Smooth muscle cell (in vitro differentiated cells): ENCODE data around the gene TMCC3. TPM values are rescaled to one million over a fixed set of nuclear protein-coding genes. Genes with fewer than 3 reads are reported as not detected.

Source experiments
- DNase-seq: peaks from one replicate; lab custom pipeline; 2025; ENCODE audit not compliant: unreplicated experiment; lab: John Stamatoyannopoulos, UW
- H2AFZ ChIP-seq: fragments of 200-600 bp; sonication (generic); 2 replicates; pipeline ENCODE4 v1.6.0; 2016; ENCODE audit warnings: antibody characterized with exemption, low read depth, mild to moderate bottlenecking
- H3F3A ChIP-seq: fragments of 200-600 bp; sonication (generic); 2 replicates; pipeline ENCODE4 v1.6.0; 2017; ENCODE audit warnings: antibody characterized with exemption, low read depth
- H3K27ac ChIP-seq: fragments of 200-600 bp; sonication (generic); 2 replicates; pipeline ENCODE4 v1.5.1; 2016; ENCODE audit warnings: low read depth, mild to moderate bottlenecking
- H3K27me3 ChIP-seq: fragments of 200-600 bp; sonication (generic); 2 replicates; pipeline ENCODE4 v1.6.1; 2016; ENCODE audit warnings: low read depth, mild to moderate bottlenecking
- H3K36me3 ChIP-seq: fragments of 200-600 bp; sonication (generic); 2 replicates; pipeline ENCODE4 v1.5.1; 2016; ENCODE audit warnings: low read depth
- H3K4me1 ChIP-seq: fragments of 200-600 bp; sonication (generic); 2 replicates; pipeline ENCODE4 v1.5.1; 2016; ENCODE audit warnings: low read depth
- H3K4me2 ChIP-seq: fragments of 200-600 bp; sonication (generic); 2 replicates; pipeline ENCODE4 v1.6.0; 2016; ENCODE audit warnings: mild to moderate bottlenecking
- H3K4me3 ChIP-seq: fragments of 200-600 bp; sonication (generic); 2 replicates; pipeline ENCODE4 v1.5.1; 2016; ENCODE audit warnings: mild to moderate bottlenecking
- H3K79me2 ChIP-seq: fragments of 200-600 bp; sonication (generic); 2 replicates; pipeline ENCODE4 v1.6.0; 2016; ENCODE audit warnings: low read depth, mild to moderate bottlenecking
- H3K9ac ChIP-seq: fragments of 200-600 bp; sonication (generic); 2 replicates; pipeline ENCODE4 v1.6.0; 2016; ENCODE audit warnings: low read depth
- H3K9me3 ChIP-seq: fragments of 200-600 bp; sonication (generic); replicated peaks from 2 replicates; pipeline ENCODE4 v1.5.1; 2016; ENCODE audit warnings: low read depth
- H4K20me1 ChIP-seq: fragments of 200-600 bp; sonication (generic); 2 replicates; pipeline ENCODE4 v1.6.0; 2016; ENCODE audit warnings: low read depth
- CTCF ChIP-seq: fragments of 200-600 bp; sonication (generic); IDR thresholded peaks from 2 replicates; pipeline ENCODE4 v1.5.1; 2017; ENCODE audit warnings: borderline replicate concordance, mild to moderate bottlenecking, antibody characterized with exemption; ENCODE audit not compliant: insufficient read depth, poor library complexity, severe bottlenecking
- WGBS: methylation state at CpG from one replicate; pipeline ENCODE4 v1.1.7; 2016; ENCODE audit warnings: low lambda C conversion rate; 5-methylcytosine and 5-hydroxymethylcytosine counted together
- polyA plus RNA-seq: library from polyadenylated mRNA; unstranded; fragments of >200 nt; fragmentation: Nextera tagmentation; extraction: Ambion mirVana; gene quantifications from 2 replicates; pipeline ENCODE4 v1.2.1, GENCODE V29; 2016
- total RNA-seq: library from RNA; depleted of rRNA; stranded (reverse); fragments of >200 nt; gene quantifications from 2 replicates; pipeline ENCODE4 v1.2.3, GENCODE V29; 2014

Gene TMCC3
- total and polyA plus RNA-seq, 2 experiments from 2014 or later = 7.0 to 11.2 TPM

GRCh38 chr12:94586589-94587259, 63.6 kb downstream of the TMCC3 start:
- Histone ChIP-seq H3K4me2 (no peak overlapping the region), H3K4me3 (no peak overlapping the region), H3K79me2 (no peaks in the 10 kb centered on the region), H3K36me3 (no peaks in the 10 kb centered on the region), H3K9ac (no peak overlapping the region), H4K20me1 (peaks cover 18% of the 10 kb centered on the region), H3K4me1 (peaks cover 17% of the 10 kb centered on the region), H3K27ac (no peak overlapping the region), H2AFZ (no peak overlapping the region), H3F3A (no peaks in the 10 kb centered on the region), H3K27me3 (no peaks in the 10 kb centered on the region), H3K9me3 (no peaks in the 10 kb centered on the region)
- no peak for TF ChIP-seq CTCF
- 87% methylated on average over 8 of the region's 8 CpGs for WGBS
- no peak for DNase-seq

GRCh38 chr12:94585626-94586025, 64.7 kb downstream of the TMCC3 start:
- H3K27me3 ChIP-seq = no peaks in the 10 kb centered on the region
- no peak for TF ChIP-seq CTCF
- DNase-seq = no peak
- no peaks in the 10 kb centered on the region for H3K9me3 ChIP-seq
- no peaks in the 10 kb centered on the region for H3K36me3 ChIP-seq
- H3K4me2 ChIP-seq = no peak overlapping the region
- no peaks in the 10 kb centered on the region for H3F3A ChIP-seq
- peaks cover 11% of the 10 kb centered on the region for H3K4me1 ChIP-seq
- no peak overlapping the region for H3K4me3 ChIP-seq
- no peak overlapping the region for H3K9ac ChIP-seq
- H3K27ac ChIP-seq = no peak overlapping the region
- H4K20me1 ChIP-seq = peaks cover 16% of the 10 kb centered on the region
- WGBS = 89% methylated on average over 3 of the region's 3 CpGs
- H3K79me2 ChIP-seq = no peaks in the 10 kb centered on the region
- no peak overlapping the region for H2AFZ ChIP-seq

GRCh38 chr12:94584377-94584776, 66.0 kb downstream of the TMCC3 start:
- H3K79me2 ChIP-seq = no peaks in the 10 kb centered on the region
- no peak overlapping the region for H3K27ac ChIP-seq
- no peaks in the 10 kb centered on the region for H3K27me3 ChIP-seq
- no peak overlapping the region for H2AFZ ChIP-seq
- H3K4me2 ChIP-seq = no peak overlapping the region
- no peaks in the 10 kb centered on the region for H3F3A ChIP-seq
- TF ChIP-seq CTCF = no peak
- WGBS = 92% methylated on average over 5 of the region's 5 CpGs
- no peaks in the 10 kb centered on the region for H3K9me3 ChIP-seq
- no peak overlapping the region for H3K4me3 ChIP-seq
- H3K9ac ChIP-seq = no peak overlapping the region
- no peak for DNase-seq
- no peaks in the 10 kb centered on the region for H3K36me3 ChIP-seq
- H4K20me1 ChIP-seq = peaks cover 15% of the 10 kb centered on the region
- peaks cover 6% of the 10 kb centered on the region for H3K4me1 ChIP-seq

- no peaks in the 10 kb centered on the region for H3K9me3 ChIP-seq
- TF ChIP-seq CTCF = no peak
- H4K20me1 ChIP-seq = peaks cover 10% of the 10 kb centered on the region
- no peak overlapping the region for H3K4me3 ChIP-seq
- H3K36me3 ChIP-seq = no peaks in the 10 kb centered on the region
- H3K79me2 ChIP-seq = no peaks in the 10 kb centered on the region
- DNase-seq = no peak
- 92% methylated on average over 5 of the region's 5 CpGs for WGBS
- no peaks in the 10 kb centered on the region for H3K27me3 ChIP-seq
- no peaks in the 10 kb centered on the region for H3K4me1 ChIP-seq
- H3K27ac ChIP-seq = no peak overlapping the region
- H3K4me2 ChIP-seq = no peak overlapping the region
- no peak overlapping the region for H3K9ac ChIP-seq
- H3F3A ChIP-seq = no peaks in the 10 kb centered on the region
- no peak overlapping the region for H2AFZ ChIP-seq
Observed at GRCh38 chr12:94582591-94582990, 67.8 kb downstream of the TMCC3 start.
